DND-41 (cell line): ENCODE results near the gene ARTN.

Experiments
- ATAC-seq: fragments of 200-7000 bp; cut with Tn5 transposase; 3 replicates; pipeline ENCODE4 v1.9.1; 2021; ENCODE audit warnings: low read depth; ENCODE audit not compliant: insufficient read depth
- DNase-seq: peaks from one replicate; pipeline ENCODE4 v3.0.0-alpha.2; 2020
- H2AFZ ChIP-seq: 2 replicates; pipeline ENCODE4 v1.6.0; 2012; ENCODE audit warnings: low read depth, low read length
- H3K27ac ChIP-seq: 2 replicates; pipeline ENCODE4 v1.5.1; 2012; ENCODE audit warnings: low read length, inconsistent platforms
- H3K27me3 ChIP-seq: fragments of 200-600 bp; sonication (generic); 2 replicates; pipeline ENCODE4 v1.6.0; 2012; ENCODE audit warnings: low read length, mild to moderate bottlenecking, inconsistent platforms; ENCODE audit not compliant: insufficient read depth, poor library complexity
- H3K36me3 ChIP-seq: 2 replicates; pipeline ENCODE4 v1.5.1; 2012; ENCODE audit warnings: low read length, inconsistent platforms; ENCODE audit not compliant: insufficient read depth
- H3K4me1 ChIP-seq: 2 replicates; pipeline ENCODE4 v1.5.1; 2012; ENCODE audit warnings: mild to moderate bottlenecking, low read length; ENCODE audit not compliant: insufficient read depth
- H3K4me2 ChIP-seq: 2 replicates; pipeline ENCODE4 v1.6.0; 2012; ENCODE audit warnings: mild to moderate bottlenecking, moderate library complexity, low read length, inconsistent platforms; ENCODE audit not compliant: insufficient read depth
- H3K4me3 ChIP-seq, 2 experiments: fragments of 200-600 bp in 1 of 2; shearing (Covaris generic) in 1 of 2; 2 replicates each; pipeline ENCODE4 v1.5.1; 2012 to 2016; ENCODE audit warnings: inconsistent platforms in 2 of 2, low read length in 2 of 2, mild to moderate bottlenecking in 2 of 2, low read depth in 1 of 2, moderate library complexity in 1 of 2
- H3K79me2 ChIP-seq: 2 replicates; pipeline ENCODE4 v1.6.0; 2012; ENCODE audit warnings: low read length, inconsistent platforms; ENCODE audit not compliant: insufficient read depth
- H3K9ac ChIP-seq: 2 replicates; pipeline ENCODE4 v1.6.0; 2012; ENCODE audit warnings: low read depth, mild to moderate bottlenecking, inconsistent platforms, low read length, moderate library complexity
- H3K9me3 ChIP-seq: 2 replicates; pipeline ENCODE4 v1.5.1; 2012; ENCODE audit warnings: low read length, moderate library complexity, mild to moderate bottlenecking, inconsistent platforms; ENCODE audit not compliant: insufficient read depth, severe bottlenecking
- H4K20me1 ChIP-seq: 2 replicates; pipeline ENCODE4 v1.6.0; 2012; ENCODE audit warnings: low read length; ENCODE audit not compliant: insufficient read depth
- EZH2 ChIP-seq: IDR thresholded peaks from 3 replicates; pipeline ENCODE4 v1.6.1; 2012; ENCODE audit warnings: borderline replicate concordance, low read depth, mild to moderate bottlenecking, moderate library complexity, low read length, inconsistent platforms; ENCODE audit not compliant: severe bottlenecking
- TF ChIP-seq, protein P1 (sequence below): IDR thresholded peaks from 2 replicates; pipeline ENCODE4 v1.5.1; 2012; ENCODE audit warnings: borderline replicate concordance, low read length, moderate library complexity, mild to moderate bottlenecking; ENCODE audit not compliant: poor library complexity, severe bottlenecking; ENCODE audit errors: extremely low read depth

The ARTN gene

GRCh38 chr1:43901196-43901961, 32.2 kb upstream of the ARTN start:
- H3K79me2 ChIP-seq = no peaks in the 10 kb centered on the region
- H3K27me3 ChIP-seq = no peaks in the 10 kb centered on the region
- H3K4me3 ChIP-seq = no peak overlapping the region
- no peak for DNase-seq
- H3K4me1 ChIP-seq = no peaks in the 10 kb centered on the region
- ATAC-seq = no peak
- H4K20me1 ChIP-seq = 0 out of 2 replicates have a peak, but pooled peaks cover 3% of the 10 kb centered on the region
- H3K36me3 ChIP-seq = peaks cover 25% of the 10 kb centered on the region
- no peak overlapping the region for H3K4me2 ChIP-seq
- no peak overlapping the region for H3K9ac ChIP-seq
- H3K9me3 ChIP-seq = no peaks in the 10 kb centered on the region
- H2AFZ ChIP-seq = no peak overlapping the region
- H3K27ac ChIP-seq = no peak overlapping the region
- TF ChIP-seq EZH2 = no peak
- TF ChIP-seq, protein P1, sequence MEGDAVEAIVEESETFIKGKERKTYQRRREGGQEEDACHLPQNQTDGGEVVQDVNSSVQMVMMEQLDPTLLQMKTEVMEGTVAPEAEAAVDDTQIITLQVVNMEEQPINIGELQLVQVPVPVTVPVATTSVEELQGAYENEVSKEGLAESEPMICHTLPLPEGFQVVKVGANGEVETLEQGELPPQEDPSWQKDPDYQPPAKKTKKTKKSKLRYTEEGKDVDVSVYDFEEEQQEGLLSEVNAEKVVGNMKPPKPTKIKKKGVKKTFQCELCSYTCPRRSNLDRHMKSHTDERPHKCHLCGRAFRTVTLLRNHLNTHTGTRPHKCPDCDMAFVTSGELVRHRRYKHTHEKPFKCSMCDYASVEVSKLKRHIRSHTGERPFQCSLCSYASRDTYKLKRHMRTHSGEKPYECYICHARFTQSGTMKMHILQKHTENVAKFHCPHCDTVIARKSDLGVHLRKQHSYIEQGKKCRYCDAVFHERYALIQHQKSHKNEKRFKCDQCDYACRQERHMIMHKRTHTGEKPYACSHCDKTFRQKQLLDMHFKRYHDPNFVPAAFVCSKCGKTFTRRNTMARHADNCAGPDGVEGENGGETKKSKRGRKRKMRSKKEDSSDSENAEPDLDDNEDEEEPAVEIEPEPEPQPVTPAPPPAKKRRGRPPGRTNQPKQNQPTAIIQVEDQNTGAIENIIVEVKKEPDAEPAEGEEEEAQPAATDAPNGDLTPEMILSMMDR = no peak

DNA sequence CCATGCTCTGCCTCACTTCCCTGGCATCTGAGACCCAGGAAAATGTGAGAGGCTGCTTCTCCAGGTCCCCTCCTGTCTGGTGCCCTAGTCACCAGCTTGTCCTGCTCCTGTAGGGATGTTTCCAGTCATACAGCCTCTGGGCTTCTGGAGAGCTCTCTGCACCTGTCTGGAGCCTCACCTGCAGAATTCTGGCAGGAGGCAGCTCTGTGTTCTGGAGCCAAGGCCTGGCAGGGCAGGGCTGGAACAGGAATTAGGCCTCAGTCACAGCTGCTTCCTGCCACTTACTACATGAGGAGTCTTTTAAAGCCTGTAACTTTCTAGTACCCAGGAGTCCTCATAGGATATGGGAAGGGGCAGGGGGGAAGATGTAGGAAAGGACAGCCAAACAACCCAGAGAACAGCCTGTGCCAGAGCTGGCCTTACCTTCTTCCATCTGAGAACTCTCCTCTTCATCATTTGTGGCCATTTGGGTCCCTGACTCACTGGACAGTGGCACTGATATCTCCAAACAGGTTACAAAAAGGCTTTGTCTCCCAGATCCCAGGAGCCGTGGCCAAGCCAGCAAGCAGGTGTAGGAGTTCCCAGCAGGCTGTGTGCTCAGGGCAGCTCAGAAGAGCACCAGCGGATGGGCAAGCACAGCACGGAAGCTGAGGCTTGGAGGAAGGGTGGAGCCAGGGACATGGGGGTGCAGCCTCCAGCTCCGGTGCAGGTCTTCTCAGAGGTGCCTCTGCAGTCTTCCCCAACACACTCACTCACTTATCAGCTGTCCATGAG, 31.4 kb upstream of the ARTN start:
- no peaks in the 10 kb centered on the region for H3K9me3 ChIP-seq
- DNase-seq (no peak), ATAC-seq (no peak)
- H3K27ac ChIP-seq = no peak overlapping the region
- no peak overlapping the region for H3K4me2 ChIP-seq
- H3K36me3 ChIP-seq = peaks cover 25% of the 10 kb centered on the region
- H3K9ac ChIP-seq = no peak overlapping the region
- H3K27me3 ChIP-seq = no peaks in the 10 kb centered on the region
- no peaks in the 10 kb centered on the region for H3K4me1 ChIP-seq
- H2AFZ ChIP-seq = no peak overlapping the region
- 0 out of 2 replicates have a peak, but pooled peaks cover 3% of the 10 kb centered on the region for H4K20me1 ChIP-seq
- no peaks in the 10 kb centered on the region for H3K79me2 ChIP-seq
- no peak overlapping the region for H3K4me3 ChIP-seq
- no peak for TF ChIP-seq EZH2
- TF ChIP-seq, protein P1 = no peak

DNA sequence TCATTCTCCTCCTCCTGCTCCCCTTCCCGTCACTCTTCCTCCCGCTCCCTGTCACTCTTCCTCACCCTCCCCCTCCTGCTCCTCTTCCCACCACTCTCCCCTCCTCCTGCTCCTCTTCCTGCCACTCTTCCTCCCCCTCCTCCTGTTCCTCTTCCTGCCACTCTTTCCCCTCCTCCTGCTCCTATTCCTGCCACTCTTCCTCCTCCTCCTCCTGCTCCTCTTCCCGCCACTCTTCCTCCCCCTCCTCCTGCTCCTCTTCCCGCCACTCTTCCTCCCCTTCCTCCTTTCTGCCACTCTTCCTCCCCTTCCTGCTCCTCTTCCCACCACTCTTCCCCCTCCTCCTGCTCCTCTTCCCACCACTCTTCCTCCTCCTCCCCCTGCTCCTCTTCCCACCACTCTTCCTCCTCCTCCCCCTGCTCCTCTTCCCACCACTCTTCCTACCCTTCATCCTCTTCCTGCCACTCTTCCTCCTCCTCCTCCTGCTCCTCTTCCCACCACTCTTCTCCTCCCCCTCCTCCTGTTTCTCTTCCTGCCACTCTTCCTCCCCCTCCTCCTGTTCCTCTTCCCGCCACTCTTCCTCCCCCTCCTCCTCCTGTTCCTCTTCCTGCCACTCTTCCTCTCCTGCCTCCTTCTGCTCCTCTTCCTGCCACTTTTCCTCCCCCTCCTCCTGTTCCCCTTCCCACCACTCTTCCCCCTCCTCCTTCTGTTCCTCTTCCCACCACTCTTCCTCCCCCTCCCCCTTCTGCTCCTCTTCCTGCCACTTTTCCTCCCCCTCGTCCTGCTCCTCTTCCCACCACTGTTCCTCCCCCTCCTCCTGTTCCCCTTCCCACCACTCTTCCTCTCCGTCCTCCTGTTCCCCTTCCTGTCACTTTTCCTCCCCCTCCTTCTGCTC, 28.7 kb upstream of the ARTN start:
- no peaks in the 10 kb centered on the region for H3K4me1 ChIP-seq
- H3K9ac ChIP-seq = no peak overlapping the region
- TF ChIP-seq, protein P1 = no peak
- TF ChIP-seq EZH2 = no peak
- no peak overlapping the region for H3K4me3 ChIP-seq
- no peak overlapping the region for H3K27ac ChIP-seq
- 0 out of 2 replicates have a peak, but pooled peaks cover 3% of the 10 kb centered on the region for H4K20me1 ChIP-seq
- no peak overlapping the region for H3K4me2 ChIP-seq
- H3K79me2 ChIP-seq = no peaks in the 10 kb centered on the region
- H2AFZ ChIP-seq = no peak overlapping the region
- ATAC-seq (no peak), DNase-seq (no peak)
- H3K27me3 ChIP-seq = no peaks in the 10 kb centered on the region
- peaks cover 1% of the 10 kb centered on the region; the same call in 1 of the 2 replicates for H3K36me3 ChIP-seq
- H3K9me3 ChIP-seq = no peaks in the 10 kb centered on the region
